GM18870 (cell line): ENCODE measurements around the gene POMGNT2.
"Not testable (repeated sequence)": the region's sequence is repeated elsewhere in the genome, so short reads cannot be mapped to it uniquely, and the experiment has no call there.

Experiments
- ATAC-seq: cut with Tn5 transposase; IDR thresholded peaks from one replicate; pipeline ENCODE4 v1.9.1; 2021; ENCODE audit warnings: moderate library complexity; ENCODE audit not compliant: unreplicated experiment

Gene POMGNT2

DNA sequence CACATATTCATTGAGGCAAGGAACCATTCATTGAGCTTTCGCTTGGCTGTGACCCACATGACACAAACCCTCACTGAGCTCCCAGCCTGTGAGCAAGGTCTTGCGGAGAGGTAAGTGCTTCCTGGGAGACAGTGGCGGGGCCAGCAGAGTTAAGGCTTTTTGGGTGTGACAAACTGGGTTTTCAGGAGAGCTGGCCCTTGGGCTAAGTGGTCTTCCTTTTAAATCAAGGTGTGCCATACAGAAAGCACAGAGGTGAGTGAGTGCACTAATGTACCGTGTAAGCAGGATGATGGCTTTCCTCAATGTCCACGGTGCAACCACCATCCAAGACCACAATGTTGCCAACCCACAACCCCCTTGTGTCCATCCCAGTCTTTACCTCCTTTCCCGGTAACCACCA lies 28.6 kb downstream of the POMGNT2 start:
- ATAC-seq, result no peak

DNA sequence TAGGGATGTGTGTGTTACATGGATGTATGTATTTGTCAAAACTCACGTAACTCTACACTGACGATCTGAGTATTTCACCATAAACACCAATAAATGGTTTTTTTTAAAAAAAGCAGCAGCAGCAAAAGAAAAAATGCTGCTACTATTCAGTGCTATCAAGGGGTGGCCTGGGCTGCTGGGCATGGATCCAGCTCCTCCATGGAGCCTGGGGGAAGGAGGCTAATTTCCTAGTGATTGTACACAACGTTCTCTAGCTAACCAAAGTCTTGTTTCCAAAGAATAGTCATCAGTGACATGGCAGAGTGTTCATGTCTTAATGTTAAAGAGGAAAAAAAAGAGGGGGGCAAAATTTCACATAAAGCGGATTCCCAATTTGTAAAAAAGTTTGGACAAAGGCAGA lies 29.0 kb downstream of the POMGNT2 start:
- ATAC-seq, result no peak

DNA sequence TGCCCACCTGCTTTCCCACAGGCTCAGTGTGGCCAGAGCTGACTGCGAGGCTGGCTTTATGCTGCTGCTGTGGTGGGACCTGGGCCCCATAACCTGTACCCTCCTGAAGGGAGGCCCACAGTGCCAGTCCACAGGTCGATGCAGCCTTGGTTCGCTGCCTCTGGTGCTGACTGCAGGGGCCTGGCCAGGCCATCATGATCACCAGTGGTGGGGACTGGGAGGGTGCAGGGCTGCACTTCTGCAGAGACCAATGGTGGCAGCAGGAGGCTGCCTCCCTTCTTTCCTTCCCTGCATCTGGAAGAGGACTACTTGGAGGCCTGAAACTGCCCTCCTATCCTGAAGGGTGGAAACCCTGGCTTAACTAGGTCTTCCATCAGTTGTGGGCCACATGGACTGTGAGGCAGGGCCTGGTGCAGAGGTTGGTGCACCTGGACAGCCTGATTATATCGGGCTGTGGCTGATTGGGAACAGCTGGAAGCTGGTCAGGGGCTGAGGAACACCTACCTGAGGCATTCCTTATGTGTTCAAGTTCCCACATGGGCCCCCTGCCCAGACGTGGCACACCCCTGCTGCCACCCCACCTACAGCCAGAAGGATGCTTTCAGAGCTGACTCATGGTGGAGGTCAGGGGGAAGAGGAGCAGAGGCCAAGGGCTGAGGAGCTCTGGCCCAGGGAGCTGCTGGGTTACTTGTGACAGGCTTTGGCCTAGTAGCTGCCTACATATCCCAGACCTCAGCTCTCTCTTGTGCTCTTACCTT lies 29.8 kb downstream of the POMGNT2 start:
- ATAC-seq, result no peak

GRCh38 chr3:43074901-43075689 lies 30.8 kb downstream of the POMGNT2 start:
- ATAC-seq, result no peak

- no peak for ATAC-seq
These were observed 31.4 kb downstream of the POMGNT2 start for GRCh38 chr3:43074482-43074881.

GRCh38 chr3:43073836-43074220 lies 32.1 kb downstream of the POMGNT2 start:
- ATAC-seq, result no peak

- no peak for ATAC-seq
These were observed 32.6 kb downstream of the POMGNT2 start for GRCh38 chr3:43073116-43073835.

- no peak for ATAC-seq
These were observed 33.5 kb downstream of the POMGNT2 start for GRCh38 chr3:43072361-43072760.

DNA sequence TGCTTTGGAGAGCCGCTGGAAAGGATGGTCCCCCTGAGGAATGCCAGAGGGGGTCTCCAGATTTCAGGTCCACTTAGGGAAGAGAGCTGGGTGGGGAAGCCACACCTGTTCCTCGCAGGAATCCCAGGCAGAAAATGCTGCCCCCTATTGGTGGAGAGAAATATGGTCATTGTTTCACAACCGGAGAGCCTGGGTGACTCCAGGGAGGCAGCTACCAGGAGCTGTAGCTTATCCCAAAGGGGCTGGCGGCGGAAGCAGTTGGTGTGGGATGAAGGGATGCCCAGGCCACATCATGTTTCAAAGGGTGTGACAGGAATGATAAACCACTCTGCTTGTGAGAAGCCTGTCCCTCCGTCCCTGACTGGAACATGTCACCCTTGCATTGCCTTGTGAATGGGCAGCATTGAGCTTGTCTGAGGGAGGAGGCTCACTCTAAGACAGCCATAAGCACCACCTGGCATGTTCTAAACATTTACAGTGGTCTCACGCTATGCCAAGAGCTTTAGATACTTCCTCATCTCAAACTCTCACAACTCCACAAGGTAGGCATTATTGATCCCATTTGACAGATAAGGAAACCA lies 34.5 kb downstream of the POMGNT2 start:
- no peak for ATAC-seq

DNA sequence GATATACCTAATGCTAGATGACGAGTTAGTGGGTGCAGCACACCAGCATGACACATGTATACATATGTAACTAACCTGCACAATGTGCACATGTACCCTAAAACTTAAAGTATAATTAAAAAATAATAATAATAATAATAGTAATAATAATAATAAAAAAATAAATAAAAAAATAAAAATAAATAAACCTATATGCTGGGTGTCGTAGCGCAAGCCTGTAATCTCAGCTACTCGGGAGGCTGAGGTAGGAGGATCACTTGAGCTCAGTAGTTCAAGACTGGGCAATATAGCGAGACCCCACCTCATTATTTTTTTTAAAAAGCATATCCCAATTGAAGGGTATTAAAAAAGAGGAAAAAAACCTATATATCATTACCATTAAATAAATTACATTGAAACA lies 35.2 kb downstream of the POMGNT2 start:
- ATAC-seq, result not testable (repeated sequence)

DNA sequence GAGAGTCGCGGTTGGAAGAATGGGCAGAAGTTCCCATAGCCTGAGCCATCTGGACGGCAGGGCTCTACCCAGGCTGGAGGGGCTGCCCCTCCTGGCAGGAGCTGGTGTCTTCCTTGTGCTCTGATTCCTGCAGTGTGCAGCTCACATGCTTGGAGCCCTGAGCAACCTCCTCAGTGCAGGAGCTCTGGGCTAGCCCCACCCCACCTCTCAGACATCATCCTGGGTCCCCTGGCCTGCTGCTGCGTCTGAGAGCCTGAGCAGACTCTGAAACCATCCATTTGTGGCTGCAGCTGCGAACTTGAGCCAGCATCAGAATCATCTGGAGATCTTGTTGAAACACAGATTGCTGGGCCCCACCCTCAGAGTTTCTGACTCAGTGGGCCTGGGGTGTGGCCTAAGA lies 42.8 kb downstream of the POMGNT2 start:
- no peak for ATAC-seq

DNA sequence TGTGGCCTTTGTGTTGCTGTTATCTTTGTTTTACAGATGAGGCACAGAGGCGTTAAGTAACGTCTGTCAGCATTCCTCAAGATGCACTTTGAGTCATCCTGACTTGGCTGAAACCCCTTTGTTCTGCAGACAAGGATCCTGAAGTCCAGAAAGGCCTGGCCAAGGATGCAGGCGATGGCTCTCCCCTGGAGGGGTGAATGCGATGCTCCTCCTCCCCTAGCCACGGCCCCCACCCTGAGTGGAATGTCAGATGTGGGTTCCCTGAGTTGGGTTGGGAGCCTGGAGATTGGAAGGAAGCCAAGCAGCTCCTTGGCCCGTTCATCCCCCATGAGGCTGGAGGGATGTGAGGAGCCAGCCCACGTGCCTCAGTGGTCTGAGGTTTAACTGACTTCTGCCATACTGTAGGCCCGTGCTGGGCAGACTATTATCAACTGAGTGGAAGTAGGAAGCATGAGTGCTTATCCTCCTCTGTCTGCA lies 43.3 kb downstream of the POMGNT2 start:
- ATAC-seq, result no peak

GRCh38 chr3:43062040-43062563 lies 43.8 kb downstream of the POMGNT2 start:
- no peak for ATAC-seq

DNA sequence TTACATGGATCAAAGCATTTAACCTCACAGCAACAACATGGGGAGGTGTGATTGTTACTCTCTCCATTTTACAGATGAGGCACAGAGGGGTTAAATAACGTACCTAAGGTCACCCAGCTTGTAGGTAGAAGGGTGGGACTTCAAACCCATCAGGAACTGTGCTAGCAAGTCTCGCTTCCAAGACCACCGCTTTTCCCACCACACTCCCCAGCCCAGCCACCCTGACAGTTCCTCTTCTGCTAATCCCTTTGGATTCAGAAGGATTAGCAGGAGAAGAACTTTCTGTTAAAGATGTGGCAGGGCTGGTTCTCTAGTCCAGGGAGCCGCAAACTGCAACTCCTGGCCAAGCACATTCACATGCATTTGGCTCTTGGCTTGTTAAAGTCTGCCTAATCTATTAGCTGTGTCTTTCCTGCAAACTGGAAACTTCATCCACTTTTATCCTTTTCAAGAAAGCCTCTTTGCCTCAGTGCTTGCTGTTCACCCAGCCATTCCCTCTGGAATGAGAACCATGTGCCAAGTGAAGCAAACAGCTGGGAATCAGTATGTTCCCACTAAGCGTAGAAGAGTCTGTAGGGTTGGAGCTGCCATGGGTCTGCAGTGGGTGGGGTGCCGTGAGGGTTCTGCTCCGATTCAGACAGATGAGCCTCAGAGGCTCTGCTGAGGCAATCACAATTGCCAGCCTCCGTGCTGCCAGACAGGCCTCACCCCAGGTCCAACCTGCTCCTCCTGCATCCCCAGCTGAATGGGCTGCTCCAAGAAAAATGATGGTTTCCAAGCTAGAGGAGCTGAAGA lies 44.6 kb downstream of the POMGNT2 start:
- ATAC-seq, result no peak

- no peak for ATAC-seq
These were observed 46.4 kb downstream of the POMGNT2 start for GRCh38 chr3:43059456-43059855.

DNA sequence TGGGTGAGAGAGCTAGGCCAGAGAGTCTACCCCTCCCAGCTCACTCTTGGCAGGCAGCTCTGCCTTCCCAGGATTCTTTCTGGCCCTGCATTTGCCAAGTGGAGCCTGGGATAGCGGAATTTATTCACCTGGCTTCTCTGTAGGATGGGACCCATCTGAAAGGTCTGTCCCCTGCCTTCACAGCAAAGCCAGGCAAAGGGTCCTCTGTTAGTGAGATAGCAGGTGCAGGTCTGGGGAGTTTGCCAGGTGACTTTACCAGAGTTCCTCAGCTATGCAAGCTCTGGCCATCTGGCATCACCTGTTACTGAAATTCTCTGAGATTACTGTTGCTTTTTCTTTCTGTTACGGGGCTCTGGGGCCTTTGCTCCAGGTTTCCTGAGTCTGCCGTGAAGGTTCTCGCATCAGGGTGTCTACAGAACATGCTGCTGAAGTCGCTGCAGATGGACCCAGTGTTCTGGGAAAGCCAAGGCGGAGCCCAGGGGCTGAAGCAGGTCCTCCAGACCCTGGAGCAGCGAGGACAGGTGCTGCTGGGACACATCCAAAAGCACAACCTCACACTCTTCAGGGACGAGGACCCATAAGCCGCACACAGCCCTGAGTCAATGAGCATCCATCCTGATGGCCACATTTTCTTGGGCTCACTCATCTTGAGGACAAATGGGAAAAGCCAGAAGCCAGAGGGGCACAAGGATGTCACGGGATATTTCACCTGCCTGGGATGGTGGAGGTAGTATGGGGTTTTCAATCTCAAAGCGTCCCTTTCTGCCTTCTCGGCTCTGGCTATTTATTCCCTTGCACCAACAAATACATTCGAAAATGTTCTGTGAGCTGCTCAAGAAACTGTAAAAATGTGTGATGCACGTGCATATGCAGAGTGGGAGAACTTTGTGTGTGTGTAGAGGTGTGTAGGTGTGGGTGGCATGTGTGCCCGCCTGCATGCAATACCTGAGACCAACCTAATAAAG lies 49.8 kb downstream of the POMGNT2 start:
- no peak for ATAC-seq

GRCh38 chr3:43055393-43055792 lies 50.5 kb downstream of the POMGNT2 start:
- ATAC-seq, result no peak

- ATAC-seq, result no peak
These were observed 51.1 kb downstream of the POMGNT2 start for GRCh38 chr3:43054754-43055153.

- ATAC-seq, result no peak
These were observed 52.6 kb downstream of the POMGNT2 start for GRCh38 chr3:43053291-43053690.
